ENCODE measurements around the gene FADS2.

The FADS2 gene

GRCh38 chr11:61855939-61856680 is 28.0 kb downstream of the FADS2 start:
- H3K4me1 ChIP-seq = no peaks in the 10 kb centered on the region
- H3K27me3 ChIP-seq = no peaks in the 10 kb centered on the region
- no peak overlapping the region for H3K4me3 ChIP-seq (ENCODE audit: low read depth, low read length)
- TF ChIP-seq, protein P1, sequence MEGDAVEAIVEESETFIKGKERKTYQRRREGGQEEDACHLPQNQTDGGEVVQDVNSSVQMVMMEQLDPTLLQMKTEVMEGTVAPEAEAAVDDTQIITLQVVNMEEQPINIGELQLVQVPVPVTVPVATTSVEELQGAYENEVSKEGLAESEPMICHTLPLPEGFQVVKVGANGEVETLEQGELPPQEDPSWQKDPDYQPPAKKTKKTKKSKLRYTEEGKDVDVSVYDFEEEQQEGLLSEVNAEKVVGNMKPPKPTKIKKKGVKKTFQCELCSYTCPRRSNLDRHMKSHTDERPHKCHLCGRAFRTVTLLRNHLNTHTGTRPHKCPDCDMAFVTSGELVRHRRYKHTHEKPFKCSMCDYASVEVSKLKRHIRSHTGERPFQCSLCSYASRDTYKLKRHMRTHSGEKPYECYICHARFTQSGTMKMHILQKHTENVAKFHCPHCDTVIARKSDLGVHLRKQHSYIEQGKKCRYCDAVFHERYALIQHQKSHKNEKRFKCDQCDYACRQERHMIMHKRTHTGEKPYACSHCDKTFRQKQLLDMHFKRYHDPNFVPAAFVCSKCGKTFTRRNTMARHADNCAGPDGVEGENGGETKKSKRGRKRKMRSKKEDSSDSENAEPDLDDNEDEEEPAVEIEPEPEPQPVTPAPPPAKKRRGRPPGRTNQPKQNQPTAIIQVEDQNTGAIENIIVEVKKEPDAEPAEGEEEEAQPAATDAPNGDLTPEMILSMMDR (IDR thresholded peaks at IDR 0.05; ENCODE audit: low read depth, low read length) = no peak
- DNase-seq = peak; percentile 60
- peaks cover 7% of the 10 kb centered on the region; the same call in 1 of the 2 replicates for H3K36me3 ChIP-seq
- H3K9me3 ChIP-seq = no peaks in the 10 kb centered on the region

GRCh38 chr11:61860054-61860903 is 32.2 kb downstream of the FADS2 start:
- no peaks in the 10 kb centered on the region for H3K9me3 ChIP-seq
- TF ChIP-seq, protein P1 (IDR thresholded peaks at IDR 0.05; ENCODE audit: low read depth, low read length) = no peak
- H3K27me3 ChIP-seq = no peaks in the 10 kb centered on the region
- H3K4me3 ChIP-seq (ENCODE audit: low read depth, low read length) = no peak overlapping the region
- DNase-seq = no peak
- H3K4me1 ChIP-seq = no peaks in the 10 kb centered on the region
- H3K36me3 ChIP-seq = no peaks in the 10 kb centered on the region; the same call in 1 of the 2 replicates

DNA sequence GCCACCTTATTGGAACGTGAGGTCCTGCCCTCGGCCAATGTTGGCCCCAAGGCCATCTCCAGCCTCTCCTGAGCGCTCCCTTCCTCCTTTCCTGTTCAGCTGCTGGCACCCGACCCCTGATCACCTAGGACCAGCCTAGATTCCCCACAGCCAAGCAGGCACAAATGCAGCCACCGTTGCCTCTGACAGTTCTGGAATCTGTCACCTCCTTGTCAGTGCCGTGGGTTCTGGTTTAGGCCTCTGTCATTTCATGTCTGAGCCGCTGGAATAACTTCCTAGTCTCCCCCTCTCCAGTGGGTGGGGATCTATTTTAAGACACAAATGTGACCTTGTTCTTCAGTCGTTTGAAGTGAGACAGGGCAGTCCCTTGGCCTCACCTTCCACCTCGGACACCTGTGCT is 33.5 kb downstream of the FADS2 start:
- TF ChIP-seq, protein P1 (IDR thresholded peaks at IDR 0.05; ENCODE audit: low read depth, low read length) = no peak
- Histone ChIP-seq H3K9me3 (no peaks in the 10 kb centered on the region), H3K4me1 (no peaks in the 10 kb centered on the region), H3K4me3 (ENCODE audit: low read depth, low read length) (no peak overlapping the region), H3K36me3 (no peaks in the 10 kb centered on the region; the same call in 1 of the 2 replicates), H3K27me3 (no peaks in the 10 kb centered on the region)
- no peak for DNase-seq

GRCh38 chr11:61862714-61863547 is 34.8 kb downstream of the FADS2 start:
- TF ChIP-seq, protein P1 (IDR thresholded peaks at IDR 0.05; ENCODE audit: low read depth, low read length) = no peak
- no peak for DNase-seq
- H3K27me3 ChIP-seq = no peaks in the 10 kb centered on the region
- H3K4me1 ChIP-seq = no peaks in the 10 kb centered on the region
- no peak overlapping the region for H3K4me3 ChIP-seq (ENCODE audit: low read depth, low read length)
- H3K9me3 ChIP-seq = no peaks in the 10 kb centered on the region
- H3K36me3 ChIP-seq = no peaks in the 10 kb centered on the region; the same call in 1 of the 2 replicates

DNA sequence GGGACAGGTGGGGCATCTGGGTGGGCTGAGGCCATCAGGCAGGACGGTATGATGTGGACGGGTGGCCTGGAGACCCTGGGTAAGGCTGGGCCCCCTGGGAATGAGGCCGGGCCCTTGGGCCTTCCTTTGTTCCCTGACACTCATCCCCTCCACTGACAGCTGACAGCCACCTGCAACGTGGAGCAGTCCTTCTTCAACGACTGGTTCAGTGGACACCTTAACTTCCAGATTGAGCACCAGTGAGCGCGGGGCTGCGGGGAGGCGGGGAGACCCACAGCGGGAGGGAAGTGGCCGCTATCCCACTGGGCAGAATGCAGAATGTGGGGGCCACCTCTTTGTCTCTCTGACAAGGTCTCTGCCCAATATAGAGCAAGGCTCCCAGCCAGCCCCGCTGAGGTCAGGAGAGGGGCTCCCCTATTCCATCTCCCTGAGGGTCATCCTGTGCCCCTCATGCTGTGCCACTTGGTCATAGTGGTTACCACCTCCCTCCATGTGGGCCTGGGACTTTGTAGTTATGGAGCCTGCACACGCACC is 35.5 kb downstream of the FADS2 start:
- Histone ChIP-seq H3K4me3 (ENCODE audit: low read depth, low read length) (no peak overlapping the region), H3K4me1 (no peaks in the 10 kb centered on the region), H3K36me3 (no peaks in the 10 kb centered on the region; the same call in 1 of the 2 replicates), H3K27me3 (no peaks in the 10 kb centered on the region), H3K9me3 (no peaks in the 10 kb centered on the region)
- DNase-seq = no peak
- TF ChIP-seq, protein P1 (IDR thresholded peaks at IDR 0.05; ENCODE audit: low read depth, low read length) = no peak
